Coronary artery (tissue), 2 donors: Measurements from ENCODE around the gene EIF3L.

Experiments used
- DNase-seq: peaks from one replicate; pipeline ENCODE4 v3.0.0-alpha.2; 2017; ENCODE audit warnings: low spot score
- H3K27ac ChIP-seq, 2 donors: fragments of 200-600 bp; sonication (generic); one replicate each; pipeline ENCODE4 v1.5.1; 2016 to 2019
- H3K4me3 ChIP-seq: fragments of 200-600 bp; sonication (generic); 2 replicates; pipeline ENCODE4 v1.5.1; 2016; ENCODE audit warnings: mild to moderate bottlenecking, moderate library complexity
- TF ChIP-seq, protein P1 (sequence below): fragments of 200-600 bp; sonication (generic); IDR thresholded peaks from one replicate; pipeline ENCODE4 v1.5.1; 2019; ENCODE audit warnings: antibody characterized with exemption

EIF3L gene

DNA sequence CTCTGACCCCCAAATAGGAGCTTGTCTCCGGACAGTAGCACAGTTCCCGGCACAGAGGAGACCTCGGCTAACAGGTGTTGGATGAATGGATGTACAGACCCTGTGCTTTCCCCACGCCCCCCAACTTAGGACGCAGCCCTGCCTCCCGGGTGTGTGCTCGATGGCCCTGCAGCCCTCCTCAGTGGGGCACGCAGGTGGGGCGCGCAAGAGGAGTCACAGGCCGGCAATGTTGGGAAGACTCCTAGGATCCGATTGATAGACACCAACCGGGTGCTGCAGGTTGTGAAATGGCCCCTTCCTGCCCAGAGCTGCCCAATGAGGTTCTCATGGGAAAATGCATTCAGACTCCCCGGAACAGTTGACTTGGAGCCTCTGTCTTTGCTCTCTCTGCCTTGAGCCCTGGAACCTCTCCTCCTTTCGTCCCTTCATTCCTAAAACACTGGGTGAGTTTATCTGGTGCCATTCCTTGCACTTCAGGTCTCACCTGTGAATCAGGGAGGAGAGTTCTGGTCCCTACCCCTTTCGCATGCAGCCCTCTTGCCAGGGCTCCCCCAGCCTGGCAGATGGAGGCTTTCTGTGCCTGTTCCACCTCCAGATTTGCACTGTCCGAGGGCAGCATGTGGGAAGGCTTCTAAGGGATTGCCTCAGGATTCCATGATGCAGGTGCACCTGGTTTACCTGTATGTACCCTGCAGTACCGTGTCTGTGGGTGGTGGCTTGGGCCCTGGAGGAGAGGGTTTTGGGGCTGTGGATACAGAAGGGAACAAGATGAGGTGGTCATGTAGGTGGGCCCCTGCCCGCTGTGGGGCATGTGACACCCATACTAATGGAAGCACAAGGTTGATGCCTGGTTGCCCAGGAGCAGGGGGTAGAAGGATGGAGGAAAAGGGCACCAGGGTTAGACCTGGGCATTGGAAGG is 58.1 kb downstream of the EIF3L start:
- H3K27ac ChIP-seq: peak overlapping the region; percentile 84 to 92
- TF ChIP-seq, protein P1, sequence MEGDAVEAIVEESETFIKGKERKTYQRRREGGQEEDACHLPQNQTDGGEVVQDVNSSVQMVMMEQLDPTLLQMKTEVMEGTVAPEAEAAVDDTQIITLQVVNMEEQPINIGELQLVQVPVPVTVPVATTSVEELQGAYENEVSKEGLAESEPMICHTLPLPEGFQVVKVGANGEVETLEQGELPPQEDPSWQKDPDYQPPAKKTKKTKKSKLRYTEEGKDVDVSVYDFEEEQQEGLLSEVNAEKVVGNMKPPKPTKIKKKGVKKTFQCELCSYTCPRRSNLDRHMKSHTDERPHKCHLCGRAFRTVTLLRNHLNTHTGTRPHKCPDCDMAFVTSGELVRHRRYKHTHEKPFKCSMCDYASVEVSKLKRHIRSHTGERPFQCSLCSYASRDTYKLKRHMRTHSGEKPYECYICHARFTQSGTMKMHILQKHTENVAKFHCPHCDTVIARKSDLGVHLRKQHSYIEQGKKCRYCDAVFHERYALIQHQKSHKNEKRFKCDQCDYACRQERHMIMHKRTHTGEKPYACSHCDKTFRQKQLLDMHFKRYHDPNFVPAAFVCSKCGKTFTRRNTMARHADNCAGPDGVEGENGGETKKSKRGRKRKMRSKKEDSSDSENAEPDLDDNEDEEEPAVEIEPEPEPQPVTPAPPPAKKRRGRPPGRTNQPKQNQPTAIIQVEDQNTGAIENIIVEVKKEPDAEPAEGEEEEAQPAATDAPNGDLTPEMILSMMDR: no peak
- no peak for DNase-seq
- peak overlapping the region; percentile 98 for H3K4me3 ChIP-seq

DNA sequence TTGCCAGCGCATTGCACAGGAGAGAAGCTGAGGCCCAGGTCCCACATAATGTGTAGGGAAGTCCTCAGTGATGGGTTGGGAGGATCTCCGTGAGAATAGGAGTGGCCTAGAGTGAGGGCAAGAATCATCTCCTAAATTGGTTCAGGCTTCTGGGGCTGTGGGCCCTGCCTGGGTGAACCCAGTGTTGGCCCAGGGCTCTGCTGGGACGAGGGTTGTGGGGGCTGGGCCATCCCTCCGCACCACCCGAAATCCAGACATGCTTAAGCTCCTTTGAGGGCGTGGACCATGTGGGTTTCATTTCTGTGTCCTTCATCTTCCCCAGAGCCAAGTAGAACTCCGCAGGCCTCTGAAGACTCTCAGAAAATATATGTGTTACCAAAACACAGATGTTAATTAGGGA is 60.5 kb downstream of the EIF3L start:
- H3K4me3 ChIP-seq: no peak overlapping the region
- peak overlapping the region; percentile 58 to 86 for H3K27ac ChIP-seq
- TF ChIP-seq, protein P1: no peak
- DNase-seq: no peak

DNA sequence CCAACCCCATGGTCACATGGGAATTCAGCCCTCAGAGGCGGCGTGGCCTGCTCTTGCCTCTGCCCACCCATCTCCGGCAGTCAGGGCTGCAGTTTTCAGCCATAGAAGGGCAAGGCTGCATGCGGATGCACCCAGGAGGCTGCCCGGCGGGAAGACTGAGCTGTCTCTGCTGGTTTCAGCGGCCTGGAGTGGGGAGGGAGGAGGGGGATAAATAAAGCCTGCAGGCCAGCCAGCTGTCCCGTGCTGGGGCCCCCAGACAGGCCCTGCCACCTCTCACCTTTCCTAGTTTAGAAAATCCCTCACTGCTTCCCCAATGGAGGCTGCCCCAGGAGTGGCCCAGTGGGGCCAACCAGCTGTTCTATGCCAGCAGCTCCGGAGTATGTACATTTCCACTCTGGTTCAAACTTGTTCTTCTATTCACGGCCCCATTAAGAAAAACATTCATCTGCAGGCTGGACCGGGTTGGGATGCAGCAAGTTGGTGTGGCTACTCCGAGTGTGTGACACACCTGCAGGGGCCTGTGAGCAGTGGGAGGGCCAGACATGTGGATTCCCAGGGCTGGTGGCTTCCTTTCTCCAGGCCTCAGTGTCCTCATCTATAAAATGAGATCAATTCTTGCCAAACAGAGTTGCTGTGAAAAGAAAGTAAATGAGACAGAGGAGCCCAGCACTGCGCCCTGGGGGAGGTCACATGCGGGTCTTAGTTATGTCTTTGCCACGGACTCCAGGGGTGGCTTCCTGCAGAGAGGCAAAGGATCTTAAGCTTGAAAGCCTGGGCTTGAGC is 61.9 kb downstream of the EIF3L start:
- no peak for DNase-seq
- Histone ChIP-seq H3K27ac (peak overlapping the region; percentile 58 to 86), H3K4me3 (peak overlapping the region; percentile 30)
- TF ChIP-seq, protein P1: no peak

DNA sequence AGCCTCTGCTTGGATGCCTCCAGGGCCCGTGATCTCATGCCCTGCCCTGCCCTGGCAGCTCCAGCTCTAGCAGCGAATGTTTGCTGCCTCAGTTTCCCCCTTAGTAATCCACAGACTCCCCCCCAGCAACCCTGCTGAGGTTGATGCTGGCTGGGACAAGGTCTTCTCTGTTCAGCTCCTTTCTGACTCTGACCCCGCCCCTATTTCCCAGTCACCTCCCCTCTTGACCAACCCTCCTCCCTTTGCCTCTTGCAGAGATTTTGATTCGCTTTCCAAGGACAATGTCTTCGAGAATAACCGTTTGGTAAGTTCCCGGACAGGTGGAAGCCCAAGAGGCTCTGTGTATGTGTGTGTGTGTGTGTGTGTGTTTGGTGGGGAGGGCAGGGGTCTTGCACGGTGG is 62.5 kb downstream of the EIF3L start:
- peak overlapping the region; percentile 10 to 86 for H3K27ac ChIP-seq

DNA sequence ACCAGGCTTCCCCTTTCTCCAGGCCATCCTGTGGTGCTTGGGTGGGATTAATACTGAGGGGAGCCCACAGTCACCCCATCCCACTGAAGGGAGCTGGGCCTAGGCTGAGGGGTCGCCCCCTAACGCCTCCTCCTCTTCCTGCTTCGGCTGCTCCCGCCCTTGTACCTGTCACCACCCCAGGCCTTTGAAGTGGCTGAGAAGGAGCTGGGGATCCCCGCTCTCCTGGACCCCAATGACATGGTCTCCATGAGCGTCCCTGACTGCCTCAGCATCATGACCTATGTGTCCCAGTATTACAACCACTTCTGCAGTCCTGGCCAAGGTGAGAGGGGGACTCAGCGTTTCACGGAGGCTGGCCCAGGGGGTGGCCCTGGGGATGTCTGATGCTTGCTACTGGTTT is 63.0 kb downstream of the EIF3L start:
- no peak overlapping the region for H3K4me3 ChIP-seq
- H3K27ac ChIP-seq: peak overlapping the region in 1 of 2 donors; percentile 86
- TF ChIP-seq, protein P1: no peak
- no peak for DNase-seq

More for the DNA sequence above, 62.5 kb downstream of the EIF3L start:
- H3K4me3 ChIP-seq: no peak overlapping the region
- DNase-seq: no peak
- TF ChIP-seq, protein P1: no peak

DNA sequence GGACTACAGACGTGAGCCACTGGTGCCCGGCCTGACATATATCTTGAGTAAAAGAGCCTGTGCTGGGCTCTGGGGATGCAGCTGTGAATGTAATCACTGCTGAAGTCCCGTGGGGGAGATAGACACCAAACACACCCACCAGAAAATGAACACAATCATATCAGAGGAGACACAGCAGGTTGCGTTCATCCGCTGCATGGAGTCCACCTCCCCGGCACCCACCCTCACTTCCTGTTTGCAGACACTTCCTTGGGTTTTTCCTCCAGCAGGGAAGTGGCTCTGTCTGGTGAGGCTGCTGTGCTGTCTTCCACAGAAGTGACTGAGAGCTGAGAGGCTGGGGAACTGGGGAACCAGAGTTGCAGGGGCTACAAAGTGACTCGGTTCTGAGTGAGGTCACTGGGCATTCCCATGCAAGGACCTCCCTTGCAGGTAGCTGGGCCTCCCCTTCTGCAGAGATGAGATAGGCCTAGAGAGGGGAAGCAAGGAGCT is 64.1 kb downstream of the EIF3L start:
- no peak for DNase-seq
- H3K27ac ChIP-seq: no peak overlapping the region
- H3K4me3 ChIP-seq: no peak overlapping the region
- TF ChIP-seq, protein P1: no peak
